GM23248 (cell line): Measurements from ENCODE around the gene MAGEF1. TPM values are rescaled to one million over a fixed set of nuclear protein-coding genes. Genes with fewer than 3 reads are reported as not detected.

Experiments
- DNase-seq: peaks from one replicate; pipeline ENCODE4 v3.0.0-alpha.2; 2015
- H2AFZ ChIP-seq: fragments of 200-600 bp; sonication (generic); 2 replicates; pipeline ENCODE4 v1.6.1; 2016; ENCODE audit warnings: antibody characterized with exemption
- H3F3A ChIP-seq: fragments of 200-600 bp; sonication (generic); 2 replicates; pipeline ENCODE4 v1.6.1; 2016; ENCODE audit warnings: mild to moderate bottlenecking, antibody characterized with exemption, mixed run types; ENCODE audit not compliant: insufficient read depth
- H3K27ac ChIP-seq: fragments of 200-600 bp; sonication (generic); 2 replicates; pipeline ENCODE4 v1.5.1; 2016; ENCODE audit warnings: mild to moderate bottlenecking
- H3K27me3 ChIP-seq: fragments of 200-600 bp; sonication (generic); replicated peaks from 2 replicates; pipeline ENCODE4 v1.6.1; 2016; ENCODE audit warnings: mild to moderate bottlenecking; ENCODE audit not compliant: insufficient read depth
- H3K36me3 ChIP-seq: fragments of 200-600 bp; sonication (generic); 2 replicates; pipeline ENCODE4 v1.6.1; 2016; ENCODE audit warnings: low read depth, mild to moderate bottlenecking
- H3K4me1 ChIP-seq: fragments of 200-600 bp; sonication (generic); 2 replicates; pipeline ENCODE4 v1.6.1; 2016; ENCODE audit warnings: mild to moderate bottlenecking; ENCODE audit not compliant: insufficient read depth
- H3K4me2 ChIP-seq: fragments of 200-600 bp; sonication (generic); one replicate; pipeline ENCODE4 v1.6.1; 2016; ENCODE audit warnings: mild to moderate bottlenecking; ENCODE audit not compliant: unreplicated experiment
- H3K4me3 ChIP-seq: fragments of 200-600 bp; sonication (generic); 2 replicates; pipeline ENCODE4 v1.5.1; 2016; ENCODE audit warnings: mild to moderate bottlenecking
- H3K79me2 ChIP-seq: fragments of 200-600 bp; sonication (generic); 2 replicates; pipeline ENCODE4 v1.6.1; 2016; ENCODE audit warnings: mild to moderate bottlenecking; ENCODE audit not compliant: insufficient read depth
- H3K9ac ChIP-seq: fragments of 200-600 bp; sonication (generic); 2 replicates; pipeline ENCODE4 v1.6.1; 2016; ENCODE audit warnings: mild to moderate bottlenecking
- H3K9me2 ChIP-seq: fragments of 200-600 bp; sonication (generic); 2 replicates; pipeline ENCODE4 v1.6.1; 2016; ENCODE audit warnings: mixed run types, mild to moderate bottlenecking, moderate library complexity; ENCODE audit not compliant: insufficient read depth
- H3K9me3 ChIP-seq: fragments of 200-600 bp; sonication (generic); one replicate; pipeline ENCODE4 v1.6.1; 2017; ENCODE audit warnings: low read depth
- H4K20me1 ChIP-seq: fragments of 200-600 bp; sonication (generic); 2 replicates; pipeline ENCODE4 v1.6.0; 2016; ENCODE audit not compliant: insufficient read depth
- EZH2 ChIP-seq: fragments of 200-600 bp; sonication (generic); IDR thresholded peaks from 2 replicates; pipeline ENCODE4 v1.6.1; 2018; ENCODE audit warnings: antibody characterized with exemption, mild to moderate bottlenecking; ENCODE audit not compliant: insufficient read depth, poor library complexity, severe bottlenecking
- EZH2phosphoT487 ChIP-seq: fragments of 200-600 bp; sonication (generic); IDR thresholded peaks from 2 replicates; pipeline ENCODE4 v1.6.1; 2018; ENCODE audit warnings: antibody characterized with exemption, moderate library complexity, mild to moderate bottlenecking, low read depth; ENCODE audit not compliant: insufficient read depth
- WGBS, 2 experiments: methylation state at CpG; one replicate each; pipeline ENCODE4 v1.1.6; 2015 to 2017; ENCODE audit warnings: low lambda C conversion rate in 2 of 2, low coverage in 1 of 2; ENCODE audit errors: missing lambda C conversion rate in 2 of 2; 5-methylcytosine and 5-hydroxymethylcytosine counted together
- in situ Hi-C: fragments of 300-500 bp; cut with MboI; formaldehyde crosslinking; loops from 2 replicates; pipeline ENCODE4 v1.15.0; 2020
- polyA plus RNA-seq: library from polyadenylated mRNA; unstranded; fragments of >200 nt; fragmentation: Nextera tagmentation; extraction: Ambion mirVana; gene quantifications from 2 replicates; pipeline ENCODE4 v1.2.1, GENCODE V29; 2016
- total RNA-seq: library from RNA; depleted of rRNA; stranded (reverse); fragments of >200 nt; shearing (Covaris generic); gene quantifications from 2 replicates; pipeline ENCODE4 v1.2.3, GENCODE V29; 2014

The MAGEF1 gene
- total and polyA plus RNA-seq, 2 experiments from 2014 or later = 38.9 to 39.0 TPM

DNA sequence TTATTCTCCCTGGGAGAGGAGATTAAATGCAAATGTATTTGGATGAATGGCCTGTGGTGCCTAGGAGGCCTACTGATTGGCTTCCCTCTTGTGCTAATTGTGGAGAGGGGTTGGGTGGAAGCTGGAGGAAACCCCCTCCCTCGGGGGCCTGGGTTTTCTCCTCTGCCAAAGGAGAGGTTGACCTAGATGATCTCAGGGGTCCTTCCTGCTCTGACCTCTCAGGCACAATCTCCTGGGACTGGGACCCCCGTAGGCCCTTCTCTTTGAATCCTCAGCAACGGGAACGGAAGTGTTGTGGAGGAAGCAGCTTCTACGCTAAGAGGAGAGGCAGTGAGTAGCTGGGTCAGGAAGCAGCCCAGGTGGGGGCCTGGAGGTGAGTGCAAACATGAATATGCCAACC is 40.5 kb upstream of the MAGEF1 start:
- no peak overlapping the region for H3K4me2 ChIP-seq
- WGBS, 2 experiments = 77 to 78% methylated on average over 5 of the region's 5 CpGs
- no peak overlapping the region for H3K9ac ChIP-seq
- H3K9me2 ChIP-seq = no peaks in the 10 kb centered on the region
- H3K4me1 ChIP-seq = peaks cover 20% of the 10 kb centered on the region
- no peak overlapping the region for H3K4me3 ChIP-seq
- no peaks in the 10 kb centered on the region; the same call in 1 of the 2 replicates for H3K27me3 ChIP-seq
- no peak overlapping the region for H2AFZ ChIP-seq
- no peak for DNase-seq
- H3K79me2 ChIP-seq = no peaks in the 10 kb centered on the region
- H3K27ac ChIP-seq = no peak overlapping the region
- peaks cover 6% of the 10 kb centered on the region; the same call in 1 of the 2 replicates for H3F3A ChIP-seq
- no peak for TF ChIP-seq EZH2
- in situ Hi-C loops = no loop called here
- no peaks in the 10 kb centered on the region for H3K9me3 ChIP-seq
- no peaks in the 10 kb centered on the region for H3K36me3 ChIP-seq
- H4K20me1 ChIP-seq = no peaks in the 10 kb centered on the region

DNA sequence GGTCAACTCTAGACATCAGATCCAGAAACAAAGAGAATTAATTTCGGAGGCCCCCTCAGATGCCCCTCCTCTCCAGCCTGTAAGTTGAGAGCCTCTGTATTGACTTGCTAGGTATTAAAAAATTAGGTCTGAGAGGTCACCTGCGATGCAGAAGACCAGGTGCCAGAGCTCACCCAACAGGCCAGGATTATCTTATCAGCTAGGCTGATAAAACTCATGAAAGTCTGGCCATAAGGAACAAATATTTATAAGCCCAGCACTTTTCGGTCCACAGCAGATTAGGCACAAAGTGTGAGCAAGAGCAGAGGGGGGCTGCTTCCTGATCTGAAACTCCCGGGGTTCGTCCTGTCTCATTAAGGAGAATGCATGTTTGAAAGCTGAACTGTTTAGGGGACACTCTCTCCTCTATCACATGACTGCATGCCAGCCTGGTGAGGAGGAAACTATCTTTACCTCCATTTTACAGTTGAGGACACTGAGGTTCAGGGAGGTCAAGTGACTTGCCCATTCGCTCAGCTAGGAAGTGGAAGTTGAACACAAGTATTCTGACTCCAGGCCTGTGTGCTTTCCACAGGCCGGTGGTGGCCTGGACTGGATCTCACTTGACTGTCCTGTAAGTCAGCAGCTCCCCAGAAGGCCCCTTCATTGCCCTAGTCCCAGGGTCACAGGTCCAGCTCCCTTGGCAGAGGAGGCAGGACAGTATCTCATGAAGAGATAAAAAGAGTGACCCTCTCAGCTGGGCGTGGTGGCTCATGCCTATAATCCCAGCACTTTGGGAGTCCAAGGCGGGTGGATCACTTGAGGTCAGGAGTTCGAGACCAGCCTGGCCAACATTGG is 39.6 kb upstream of the MAGEF1 start:
- Histone ChIP-seq H3K9me2 (no peaks in the 10 kb centered on the region), H4K20me1 (no peaks in the 10 kb centered on the region), H3K27me3 (no peaks in the 10 kb centered on the region; the same call in 1 of the 2 replicates), H2AFZ (no peak overlapping the region), H3K79me2 (no peaks in the 10 kb centered on the region), H3K9me3 (no peaks in the 10 kb centered on the region), H3F3A (0 out of 2 replicates have a peak, but pooled peaks cover 4% of the 10 kb centered on the region), H3K27ac (no peak overlapping the region), H3K4me2 (no peak overlapping the region), H3K4me1 (peaks cover 12% of the 10 kb centered on the region), H3K9ac (no peak overlapping the region), H3K36me3 (no peaks in the 10 kb centered on the region), H3K4me3 (no peak overlapping the region)
- in situ Hi-C loops = no loop called here
- TF ChIP-seq EZH2 (no peak), EZH2phosphoT487 (no peak)
- DNase-seq = no peak
- 72 to 74% methylated on average over 10 of the region's 10 CpGs for WGBS, 2 experiments

DNA sequence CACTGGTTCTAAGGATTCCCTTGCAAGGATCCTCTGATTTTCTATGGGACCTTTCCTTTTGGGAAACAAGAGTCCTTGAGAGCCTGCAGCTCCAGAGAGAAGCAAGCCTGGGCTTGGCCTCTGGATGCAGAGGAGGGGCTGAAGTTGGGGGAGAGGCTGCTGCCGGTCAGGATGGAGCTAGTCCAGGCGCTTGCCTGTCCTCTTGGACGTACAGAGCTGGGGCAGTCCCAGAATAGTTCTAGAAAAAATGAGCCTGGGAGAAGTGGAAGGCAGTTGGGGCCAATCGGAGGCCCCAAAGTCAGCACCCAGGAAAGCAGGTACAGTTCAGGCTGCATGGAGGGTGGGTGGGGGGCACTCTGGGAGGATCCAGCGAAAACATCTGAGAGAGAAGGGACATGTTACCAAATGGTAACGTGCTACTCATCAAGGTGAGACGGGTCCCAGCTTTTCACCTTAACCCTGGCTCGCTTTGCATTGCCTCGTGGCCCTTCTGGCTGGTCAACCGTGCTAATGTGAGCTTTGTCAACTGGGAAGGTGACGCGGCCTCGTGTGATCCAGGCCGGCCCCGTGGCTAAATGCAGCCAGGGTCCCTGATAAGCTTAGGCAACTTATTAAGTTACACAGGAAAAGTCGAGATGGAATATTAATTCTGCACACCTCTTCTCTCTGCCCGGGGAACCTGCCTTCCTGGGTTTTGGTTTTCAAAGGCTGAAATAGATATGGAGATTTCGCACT is 38.7 kb upstream of the MAGEF1 start:
- H3K9me3 ChIP-seq = no peaks in the 10 kb centered on the region
- H3K4me2 ChIP-seq = no peak overlapping the region
- WGBS, 2 experiments = 56 to 61% methylated on average over 18 of the region's 18 CpGs
- H3K4me3 ChIP-seq = no peak overlapping the region
- in situ Hi-C loops = no loop called here
- no peak overlapping the region for H3K9ac ChIP-seq
- H4K20me1 ChIP-seq = no peaks in the 10 kb centered on the region
- H3K27ac ChIP-seq = no peak overlapping the region
- H3F3A ChIP-seq = 0 out of 2 replicates have a peak, but pooled peaks cover 4% of the 10 kb centered on the region
- TF ChIP-seq EZH2phosphoT487 (no peak), EZH2 (no peak)
- no peaks in the 10 kb centered on the region for H3K79me2 ChIP-seq
- no peaks in the 10 kb centered on the region for H3K9me2 ChIP-seq
- DNase-seq = no peak
- H2AFZ ChIP-seq = no peak overlapping the region
- no peaks in the 10 kb centered on the region; the same call in 1 of the 2 replicates for H3K27me3 ChIP-seq
- H3K36me3 ChIP-seq = no peaks in the 10 kb centered on the region
- peaks cover 10% of the 10 kb centered on the region for H3K4me1 ChIP-seq

DNA sequence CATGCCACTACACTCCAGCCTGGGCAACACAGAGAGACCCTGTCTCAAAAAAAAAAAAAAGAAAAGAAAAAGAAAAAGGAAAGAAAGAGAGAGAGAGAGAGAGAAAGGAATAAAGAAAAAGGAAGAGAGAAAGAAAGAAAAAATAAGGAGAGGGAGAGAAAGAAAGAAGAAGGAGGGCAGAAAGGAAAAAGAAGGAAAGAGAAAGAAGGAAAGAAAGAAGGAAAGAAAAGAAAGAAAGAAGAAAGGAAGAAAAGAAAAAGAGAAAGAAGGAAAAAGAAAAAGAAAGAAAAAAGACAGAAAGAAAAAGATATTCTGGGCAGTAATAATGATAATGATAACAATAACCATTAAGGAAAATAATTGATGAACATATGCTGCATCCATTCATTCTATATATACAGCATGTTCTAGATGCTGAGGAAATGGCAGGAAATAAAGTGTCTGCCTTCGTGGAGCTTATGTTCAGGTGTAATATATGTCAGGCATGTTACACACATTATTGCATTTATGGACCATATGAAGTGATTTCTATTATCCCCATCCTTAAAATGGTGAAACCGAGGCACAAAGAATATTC is 37.4 kb upstream of the MAGEF1 start:
- Histone ChIP-seq H3K9me2 (no peaks in the 10 kb centered on the region), H3F3A (0 out of 2 replicates have a peak, but pooled peaks cover 4% of the 10 kb centered on the region), H3K27me3 (no peaks in the 10 kb centered on the region; the same call in 1 of the 2 replicates), H3K9me3 (no peaks in the 10 kb centered on the region), H4K20me1 (no peaks in the 10 kb centered on the region), H3K27ac (no peak overlapping the region), H2AFZ (no peak overlapping the region), H3K4me1 (peaks cover 10% of the 10 kb centered on the region), H3K9ac (no peak overlapping the region), H3K4me2 (no peak overlapping the region), H3K4me3 (no peak overlapping the region), H3K79me2 (no peaks in the 10 kb centered on the region), H3K36me3 (no peaks in the 10 kb centered on the region)
- 41 to 54% methylated on average over 2 of the region's 2 CpGs for WGBS, 2 experiments
- DNase-seq = no peak
- in situ Hi-C loops = no loop called here
- TF ChIP-seq EZH2phosphoT487 (no peak), EZH2 (no peak)
